ENCODE measurements around the gene ENPP6. TPM values are rescaled to one million over a fixed set of nuclear protein-coding genes. Genes with fewer than 3 reads are reported as not detected.

The ENPP6 gene
- total RNA-seq, 1 experiment from 2014 or later: not detected

DNA sequence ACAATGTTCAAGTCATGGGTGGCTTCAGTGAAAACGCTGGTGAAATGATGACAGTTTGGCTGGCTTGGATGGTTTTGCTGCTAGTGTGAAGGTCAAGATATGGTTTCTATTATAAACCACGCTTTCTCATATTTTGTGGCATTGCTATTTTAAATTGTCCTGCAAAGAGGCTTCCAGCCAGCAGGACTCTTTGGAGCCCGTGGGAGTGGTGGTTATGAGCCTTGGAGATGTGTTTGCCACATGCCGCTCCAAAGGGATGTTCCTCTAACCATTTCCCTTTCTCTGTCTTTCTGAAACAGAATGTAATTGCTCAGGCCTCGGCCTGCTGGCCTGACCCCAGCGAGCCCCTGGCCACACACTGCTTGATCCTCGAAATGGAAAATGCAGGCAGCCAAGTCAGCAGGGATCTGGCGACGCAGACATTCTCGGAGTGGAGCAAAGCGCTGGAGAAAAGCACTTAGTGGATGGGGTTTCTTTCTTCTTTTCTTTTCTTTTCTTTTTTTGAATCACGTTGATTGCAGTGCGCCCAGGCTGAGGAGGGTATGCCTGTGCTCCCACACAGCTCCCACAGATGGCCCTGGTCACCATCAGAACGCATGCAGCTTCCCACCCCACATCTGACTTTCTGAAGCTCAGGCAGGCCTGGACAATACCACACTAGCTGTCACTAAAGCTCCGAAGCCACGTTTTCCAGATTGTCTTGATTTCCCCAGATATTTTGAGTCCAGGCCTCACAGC is 114.0 kb downstream of the ENPP6 start:
- DNase-seq: no peak
- peaks cover 11% of the 10 kb centered on the region for H3K4me1 Mint-ChIP-seq (ENCODE audit: low read depth, unreplicated experiment)
- no peaks in the 10 kb centered on the region for H3K27me3 ChIP-seq (replicated peaks; ENCODE audit: control insufficient read depth, insufficient read depth, low read length)
- H3K36me3 ChIP-seq (ENCODE audit: control insufficient read depth, insufficient read depth, low read length): no peaks in the 10 kb centered on the region
- peak overlapping the region; percentile 26 for H3K27ac Mint-ChIP-seq (ENCODE audit: unreplicated experiment)
- H3K4me3 Mint-ChIP-seq (ENCODE audit: unreplicated experiment): no peak overlapping the region
- intact Hi-C loops (cut with micrococcal nuclease; ENCODE audit: unreplicated experiment): no loop called here
- CTCF ChIA-PET: no interaction called here
- H3K9me3 Mint-ChIP-seq (ENCODE audit: unreplicated experiment): peaks cover 21% of the 10 kb centered on the region
- no peaks in the 10 kb centered on the region for H3K9me3 ChIP-seq
- TF ChIP-seq CTCF (IDR thresholded peaks at IDR 0.05; ENCODE audit: insufficient read depth in 1 of 2, low read depth in 1 of 2, low read length in 1 of 2, severe bottlenecking in 1 of 2, unreplicated experiment in 1 of 2): no peak
- peaks cover 7% of the 10 kb centered on the region for H3K4me1 ChIP-seq
- no TSS peak for BruUV-seq (replicated peaks)
- POLR2A ChIA-PET: no interaction called here
- no peak overlapping the region for H3K4me3 ChIP-seq (ENCODE audit: low read depth, low read length)
- H3K27me3 Mint-ChIP-seq (ENCODE audit: insufficient read depth, unreplicated experiment): no peaks in the 10 kb centered on the region
- H3K36me3 Mint-ChIP-seq (ENCODE audit: insufficient read depth, unreplicated experiment): peaks cover 8% of the 10 kb centered on the region

DNA sequence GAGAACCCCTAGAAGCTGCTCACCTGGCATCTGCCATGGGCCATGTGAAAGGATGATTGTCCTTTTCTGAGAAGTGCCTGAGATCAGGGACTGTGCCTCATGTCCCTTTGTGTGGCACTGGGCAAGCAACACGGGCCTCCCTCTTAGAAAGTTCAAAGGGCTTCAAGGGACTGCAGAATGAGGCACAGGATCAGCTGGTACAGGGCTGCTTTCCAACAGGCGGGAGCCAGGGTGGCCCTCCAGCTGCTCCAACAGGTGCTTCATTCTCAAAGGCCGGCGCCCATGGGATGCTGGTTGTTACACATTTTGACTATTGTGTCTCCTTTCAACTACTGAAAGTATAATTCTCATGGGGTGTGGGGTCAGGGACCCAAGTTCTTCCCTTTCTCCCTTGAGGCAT is 114.7 kb downstream of the ENPP6 start:
- Mint-ChIP-seq H3K9me3 (ENCODE audit: unreplicated experiment) (peaks cover 21% of the 10 kb centered on the region), H3K27me3 (ENCODE audit: insufficient read depth, unreplicated experiment) (no peaks in the 10 kb centered on the region), H3K27ac (ENCODE audit: unreplicated experiment) (no peak overlapping the region), H3K36me3 (ENCODE audit: insufficient read depth, unreplicated experiment) (peaks cover 8% of the 10 kb centered on the region), H3K4me1 (ENCODE audit: low read depth, unreplicated experiment) (peaks cover 11% of the 10 kb centered on the region), H3K4me3 (ENCODE audit: unreplicated experiment) (no peak overlapping the region)
- intact Hi-C loops (cut with micrococcal nuclease; ENCODE audit: unreplicated experiment): no loop called here
- Histone ChIP-seq H3K4me3 (ENCODE audit: low read depth, low read length) (no peak overlapping the region), H3K4me1 (peaks cover 7% of the 10 kb centered on the region), H3K27me3 (replicated peaks; ENCODE audit: control insufficient read depth, insufficient read depth, low read length) (no peaks in the 10 kb centered on the region), H3K36me3 (ENCODE audit: control insufficient read depth, insufficient read depth, low read length) (no peaks in the 10 kb centered on the region), H3K9me3 (no peaks in the 10 kb centered on the region)
- TF ChIP-seq CTCF (IDR thresholded peaks at IDR 0.05; ENCODE audit: insufficient read depth in 1 of 2, low read depth in 1 of 2, low read length in 1 of 2, severe bottlenecking in 1 of 2, unreplicated experiment in 1 of 2): no peak
- DNase-seq: no peak
- POLR2A ChIA-PET: no interaction called here
- CTCF ChIA-PET: no interaction called here
- BruUV-seq (replicated peaks): no TSS peak

- CTCF ChIA-PET: no interaction called here
- no peak for TF ChIP-seq CTCF (IDR thresholded peaks at IDR 0.05; ENCODE audit: insufficient read depth in 1 of 2, low read depth in 1 of 2, low read length in 1 of 2, severe bottlenecking in 1 of 2, unreplicated experiment in 1 of 2)
These were observed 115.2 kb downstream of the ENPP6 start for GRCh38 chr4:184102488-184102887.

More at GRCh38 chr4:184102488-184102887, 115.2 kb downstream of the ENPP6 start:
- Mint-ChIP-seq H3K27ac (ENCODE audit: unreplicated experiment) (no peak overlapping the region), H3K4me3 (ENCODE audit: unreplicated experiment) (no peak overlapping the region), H3K9me3 (ENCODE audit: unreplicated experiment) (peaks cover 21% of the 10 kb centered on the region), H3K36me3 (ENCODE audit: insufficient read depth, unreplicated experiment) (peaks cover 8% of the 10 kb centered on the region), H3K4me1 (ENCODE audit: low read depth, unreplicated experiment) (peaks cover 11% of the 10 kb centered on the region), H3K27me3 (ENCODE audit: insufficient read depth, unreplicated experiment) (no peaks in the 10 kb centered on the region)
- intact Hi-C loops (cut with micrococcal nuclease; ENCODE audit: unreplicated experiment): no loop called here
- no peak overlapping the region for H3K4me3 ChIP-seq (ENCODE audit: low read depth, low read length)
- no peaks in the 10 kb centered on the region for H3K27me3 ChIP-seq (replicated peaks; ENCODE audit: control insufficient read depth, insufficient read depth, low read length)
- H3K4me1 ChIP-seq: peaks cover 7% of the 10 kb centered on the region
- BruUV-seq (replicated peaks): no TSS peak
- H3K36me3 ChIP-seq (ENCODE audit: control insufficient read depth, insufficient read depth, low read length): no peaks in the 10 kb centered on the region
- H3K9me3 ChIP-seq: no peaks in the 10 kb centered on the region
- no peak for DNase-seq
- POLR2A ChIA-PET: no interaction called here
